Activated T-helper 1 cell treated with anti-CD3 and anti-CD28 coated beads, Interleukin-12 subunit alpha, Interleukin-12 subunit beta, Interleukin-2, Interleukin-4 antibody, amounts not matched to agents 30 ng/mL and 10 ng/mL and 1 ng/mL, durations not matched to agents 14 hours and 24 hours and 36 hours (primary cell): ENCODE measurements around the gene VDAC1. TPM values are rescaled to one million over a fixed set of nuclear protein-coding genes. Genes with fewer than 3 reads are reported as not detected.

Source experiments
- DNase-seq: peaks from one replicate; pipeline ENCODE4 v3.0.0; 2021; ENCODE audit warnings: low spot score
- H3K27ac Mint-ChIP-seq: one replicate; pipeline ENCODE4 v1.8.0; 2021; ENCODE audit warnings: mild to moderate bottlenecking, mixed read lengths
- H3K27me3 Mint-ChIP-seq: one replicate; pipeline ENCODE4 v1.8.0; 2022; ENCODE audit warnings: mild to moderate bottlenecking, moderate library complexity, mixed read lengths; ENCODE audit not compliant: insufficient read depth
- H3K36me3 Mint-ChIP-seq: one replicate; pipeline ENCODE4 v1.8.0; 2021; ENCODE audit warnings: low read depth, mixed read lengths
- H3K4me1 Mint-ChIP-seq: one replicate; pipeline ENCODE4 v1.8.0; 2021; ENCODE audit warnings: low read depth, mixed read lengths
- H3K4me3 Mint-ChIP-seq: one replicate; pipeline ENCODE4 v1.8.0; 2021; ENCODE audit warnings: mild to moderate bottlenecking, moderate library complexity, mixed read lengths
- H3K9me3 Mint-ChIP-seq: one replicate; pipeline ENCODE4 v1.8.0; 2021; ENCODE audit warnings: mixed read lengths
- intact Hi-C: fragments of 100-400 bp; cut with micrococcal nuclease; formaldehyde crosslinking; loops from one replicate; pipeline ENCODE4 v1.15.1; 2024
- total RNA-seq: library from RNA; stranded (reverse); gene quantifications from 2 replicates; pipeline ENCODE4 v1.2.3, GENCODE V29; 2022

VDAC1 gene
- total RNA-seq, 1 donor from 2014 or later: 440 TPM

- H3K4me3 Mint-ChIP-seq: no peak overlapping the region
- no peaks in the 10 kb centered on the region for H3K27me3 Mint-ChIP-seq
- H3K4me1 Mint-ChIP-seq: peaks cover 73% of the 10 kb centered on the region
- intact Hi-C loops: no loop called here
- H3K27ac Mint-ChIP-seq: no peak overlapping the region
- H3K36me3 Mint-ChIP-seq: peaks cover 26% of the 10 kb centered on the region
- no peaks in the 10 kb centered on the region for H3K9me3 Mint-ChIP-seq
- no peak for DNase-seq
These were observed 6.0 kb downstream of the VDAC1 start for GRCh38 chr5:133998807-133999206.

- Mint-ChIP-seq H3K4me3 (no peak overlapping the region), H3K27me3 (no peaks in the 10 kb centered on the region), H3K4me1 (peaks cover 68% of the 10 kb centered on the region), H3K27ac (no peak overlapping the region), H3K36me3 (peaks cover 20% of the 10 kb centered on the region), H3K9me3 (no peaks in the 10 kb centered on the region)
- intact Hi-C loops: no loop called here
- no peak for DNase-seq
These were observed 6.7 kb downstream of the VDAC1 start for GRCh38 chr5:133998042-133998441.

GRCh38 chr5:133996683-133997252 is 8.0 kb downstream of the VDAC1 start:
- intact Hi-C loops: no loop called here
- Mint-ChIP-seq H3K9me3 (no peaks in the 10 kb centered on the region), H3K27ac (no peak overlapping the region), H3K27me3 (no peaks in the 10 kb centered on the region), H3K4me3 (no peak overlapping the region), H3K4me1 (peaks cover 55% of the 10 kb centered on the region), H3K36me3 (peaks cover 12% of the 10 kb centered on the region)
- DNase-seq: no peak

GRCh38 chr5:133995883-133996563 is 8.8 kb downstream of the VDAC1 start:
- Mint-ChIP-seq H3K4me3 (no peak overlapping the region), H3K36me3 (peaks cover 13% of the 10 kb centered on the region), H3K27me3 (no peaks in the 10 kb centered on the region), H3K9me3 (no peaks in the 10 kb centered on the region), H3K4me1 (peaks cover 50% of the 10 kb centered on the region), H3K27ac (no peak overlapping the region)
- intact Hi-C loops: no loop called here
- DNase-seq: no peak

- no peaks in the 10 kb centered on the region for H3K9me3 Mint-ChIP-seq
- intact Hi-C loops: no loop called here
- DNase-seq: no peak
- peak overlapping the region; percentile 12 for H3K27ac Mint-ChIP-seq
- H3K4me1 Mint-ChIP-seq: peaks cover 44% of the 10 kb centered on the region
- H3K36me3 Mint-ChIP-seq: peaks cover 15% of the 10 kb centered on the region
- no peak overlapping the region for H3K4me3 Mint-ChIP-seq
- no peaks in the 10 kb centered on the region for H3K27me3 Mint-ChIP-seq
These were observed 9.4 kb downstream of the VDAC1 start for GRCh38 chr5:133995341-133995740.

- Mint-ChIP-seq H3K4me1 (peaks cover 40% of the 10 kb centered on the region), H3K27ac (peak overlapping the region; percentile 37), H3K9me3 (no peaks in the 10 kb centered on the region), H3K4me3 (no peak overlapping the region), H3K36me3 (peaks cover 19% of the 10 kb centered on the region), H3K27me3 (no peaks in the 10 kb centered on the region)
- intact Hi-C loops: no loop called here
- no peak for DNase-seq
These were observed 9.8 kb downstream of the VDAC1 start for GRCh38 chr5:133994990-133995333.

- Mint-ChIP-seq H3K36me3 (peaks cover 20% of the 10 kb centered on the region), H3K4me3 (no peak overlapping the region), H3K27ac (peak overlapping the region; percentile 37), H3K4me1 (peaks cover 35% of the 10 kb centered on the region), H3K27me3 (no peaks in the 10 kb centered on the region), H3K9me3 (no peaks in the 10 kb centered on the region)
- intact Hi-C loops: no loop called here
- no peak for DNase-seq
These were observed 10.3 kb downstream of the VDAC1 start for GRCh38 chr5:133994297-133994989.

- no peak for DNase-seq
- Mint-ChIP-seq H3K36me3 (peaks cover 23% of the 10 kb centered on the region), H3K4me1 (peaks cover 35% of the 10 kb centered on the region), H3K4me3 (no peak overlapping the region), H3K9me3 (no peaks in the 10 kb centered on the region), H3K27ac (no peak overlapping the region), H3K27me3 (no peaks in the 10 kb centered on the region)
- intact Hi-C loops: no loop called here
These were observed 11.4 kb downstream of the VDAC1 start for GRCh38 chr5:133993185-133993936.

- Mint-ChIP-seq H3K4me1 (peaks cover 29% of the 10 kb centered on the region), H3K4me3 (no peak overlapping the region), H3K9me3 (no peaks in the 10 kb centered on the region), H3K27ac (no peak overlapping the region), H3K27me3 (no peaks in the 10 kb centered on the region), H3K36me3 (peaks cover 26% of the 10 kb centered on the region)
- DNase-seq: no peak
- intact Hi-C loops: no loop called here
These were observed 12.2 kb downstream of the VDAC1 start for GRCh38 chr5:133992429-133993155.

- no peaks in the 10 kb centered on the region for H3K9me3 Mint-ChIP-seq
- peaks cover 27% of the 10 kb centered on the region for H3K36me3 Mint-ChIP-seq
- H3K27me3 Mint-ChIP-seq: no peaks in the 10 kb centered on the region
- intact Hi-C loops: no loop called here
- no peak overlapping the region for H3K27ac Mint-ChIP-seq
- DNase-seq: no peak
- no peak overlapping the region for H3K4me3 Mint-ChIP-seq
- H3K4me1 Mint-ChIP-seq: peaks cover 23% of the 10 kb centered on the region
These were observed 13.4 kb downstream of the VDAC1 start for GRCh38 chr5:133991171-133991910.

- no peak overlapping the region for H3K27ac Mint-ChIP-seq
- DNase-seq: no peak
- no peaks in the 10 kb centered on the region for H3K27me3 Mint-ChIP-seq
- peaks cover 32% of the 10 kb centered on the region for H3K36me3 Mint-ChIP-seq
- no peak overlapping the region for H3K4me3 Mint-ChIP-seq
- no peaks in the 10 kb centered on the region for H3K9me3 Mint-ChIP-seq
- intact Hi-C loops: no loop called here
- peaks cover 19% of the 10 kb centered on the region for H3K4me1 Mint-ChIP-seq
These were observed 14.4 kb downstream of the VDAC1 start for GRCh38 chr5:133990396-133990795.

GRCh38 chr5:133985540-133986180 is 19.1 kb downstream of the VDAC1 start:
- Mint-ChIP-seq H3K9me3 (no peaks in the 10 kb centered on the region), H3K36me3 (peaks cover 50% of the 10 kb centered on the region), H3K4me3 (no peak overlapping the region), H3K27me3 (no peaks in the 10 kb centered on the region), H3K4me1 (peaks cover 13% of the 10 kb centered on the region), H3K27ac (no peak overlapping the region)
- no peak for DNase-seq
- intact Hi-C loops: no loop called here
